MCF 10A (cell line): Measurements from ENCODE around the gene ZFP36. TPM values are rescaled to one million over a fixed set of nuclear protein-coding genes. Genes with fewer than 3 reads are reported as not detected.

Experiments
- BruUV-seq: library from RNA; stranded (reverse); fragments of 400-500 nt; replicated peaks from 2 replicates; lab custom pipeline; 2021; lab: Mats Ljungman, UMichigan
- CTCF ChIA-PET: fragments of 300-600 bp; sonication (Branson Sonifier 250); formaldehyde crosslinking; extraction: SDS; loops from one replicate; lab custom pipeline; 2021; ENCODE audit warnings: antibody characterized with exemption, inconsistent platforms; lab: Yijun Ruan, JAX
- POLR2A ChIA-PET: fragments of 300-600, 350-650 bp; sonication (Branson Sonifier 250); formaldehyde crosslinking; extraction: SDS; loops from one replicate; lab custom pipeline; 2020; ENCODE audit warnings: antibody characterized with exemption, inconsistent platforms; lab: Yijun Ruan, JAX
- DNase-seq: peaks from one replicate; pipeline ENCODE4 v3.0.0-alpha.2; 2018; ENCODE audit not compliant: unreplicated experiment
- H3K27ac Mint-ChIP-seq: one replicate; pipeline ENCODE4 v1.8.0; 2022; ENCODE audit warnings: mild to moderate bottlenecking, low read depth, mixed read lengths; ENCODE audit not compliant: unreplicated experiment
- H3K27me3 Mint-ChIP-seq: one replicate; pipeline ENCODE4 v1.8.0; 2022; ENCODE audit warnings: mixed read lengths; ENCODE audit not compliant: insufficient read depth, unreplicated experiment
- H3K36me3 Mint-ChIP-seq: one replicate; pipeline ENCODE4 v1.8.0; 2022; ENCODE audit warnings: mild to moderate bottlenecking, moderate library complexity, mixed read lengths; ENCODE audit not compliant: insufficient read depth, unreplicated experiment
- H3K4me1 Mint-ChIP-seq: one replicate; pipeline ENCODE4 v1.8.0; 2022; ENCODE audit warnings: mixed read lengths; ENCODE audit not compliant: insufficient read depth, unreplicated experiment
- H3K4me3 Mint-ChIP-seq: one replicate; pipeline ENCODE4 v1.8.0; 2022; ENCODE audit warnings: mild to moderate bottlenecking, moderate library complexity, mixed read lengths; ENCODE audit not compliant: unreplicated experiment
- H3K9me3 Mint-ChIP-seq: one replicate; pipeline ENCODE4 v1.8.0; 2022; ENCODE audit warnings: mixed read lengths; ENCODE audit not compliant: unreplicated experiment
- intact Hi-C: fragments of 100-400 bp; cut with micrococcal nuclease; formaldehyde crosslinking; loops from 2 replicates; pipeline ENCODE4 v1.14.1; 2022
- total RNA-seq: library from RNA; stranded (reverse); gene quantifications from 2 replicates; pipeline ENCODE4 v1.2.3, GENCODE V29; 2022
- TF ChIP-seq, protein P1 (sequence below): fragments of 200-600 bp; IDR thresholded peaks from one replicate; pipeline ENCODE4 v1.8.0; 2022; ENCODE audit warnings: antibody characterized with exemption, mild to moderate bottlenecking; ENCODE audit not compliant: unreplicated experiment

Gene ZFP36
- total RNA-seq, 1 experiment from 2014 or later = 98.4 TPM

GRCh38 chr19:39362682-39363657 is 43.7 kb upstream of the ZFP36 start:
- ChIA-PET POLR2A (interaction anchor here (0.8 kb wide), 1 partner anchor 49 kb away, joined by 5 read pairs; the partner anchor contains the start of gene PLEKHG2), CTCF (interaction anchor here (0.9 kb wide), 1 partner anchor 21 kb away, joined by 3 read pairs; the partner anchor contains the start of gene SAMD4B)
- peak; percentile 8 for DNase-seq
- no TSS peak for BruUV-seq
- TF ChIP-seq, protein P1, sequence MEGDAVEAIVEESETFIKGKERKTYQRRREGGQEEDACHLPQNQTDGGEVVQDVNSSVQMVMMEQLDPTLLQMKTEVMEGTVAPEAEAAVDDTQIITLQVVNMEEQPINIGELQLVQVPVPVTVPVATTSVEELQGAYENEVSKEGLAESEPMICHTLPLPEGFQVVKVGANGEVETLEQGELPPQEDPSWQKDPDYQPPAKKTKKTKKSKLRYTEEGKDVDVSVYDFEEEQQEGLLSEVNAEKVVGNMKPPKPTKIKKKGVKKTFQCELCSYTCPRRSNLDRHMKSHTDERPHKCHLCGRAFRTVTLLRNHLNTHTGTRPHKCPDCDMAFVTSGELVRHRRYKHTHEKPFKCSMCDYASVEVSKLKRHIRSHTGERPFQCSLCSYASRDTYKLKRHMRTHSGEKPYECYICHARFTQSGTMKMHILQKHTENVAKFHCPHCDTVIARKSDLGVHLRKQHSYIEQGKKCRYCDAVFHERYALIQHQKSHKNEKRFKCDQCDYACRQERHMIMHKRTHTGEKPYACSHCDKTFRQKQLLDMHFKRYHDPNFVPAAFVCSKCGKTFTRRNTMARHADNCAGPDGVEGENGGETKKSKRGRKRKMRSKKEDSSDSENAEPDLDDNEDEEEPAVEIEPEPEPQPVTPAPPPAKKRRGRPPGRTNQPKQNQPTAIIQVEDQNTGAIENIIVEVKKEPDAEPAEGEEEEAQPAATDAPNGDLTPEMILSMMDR = no peak
- H3K4me3 Mint-ChIP-seq = no peak overlapping the region
- H3K9me3 Mint-ChIP-seq = no peaks in the 10 kb centered on the region
- intact Hi-C loops = no loop called here
- H3K27ac Mint-ChIP-seq = peak overlapping the region; percentile 61
- H3K4me1 Mint-ChIP-seq = peaks cover 10% of the 10 kb centered on the region
- peaks cover 54% of the 10 kb centered on the region for H3K36me3 Mint-ChIP-seq
- H3K27me3 Mint-ChIP-seq = no peaks in the 10 kb centered on the region

DNA sequence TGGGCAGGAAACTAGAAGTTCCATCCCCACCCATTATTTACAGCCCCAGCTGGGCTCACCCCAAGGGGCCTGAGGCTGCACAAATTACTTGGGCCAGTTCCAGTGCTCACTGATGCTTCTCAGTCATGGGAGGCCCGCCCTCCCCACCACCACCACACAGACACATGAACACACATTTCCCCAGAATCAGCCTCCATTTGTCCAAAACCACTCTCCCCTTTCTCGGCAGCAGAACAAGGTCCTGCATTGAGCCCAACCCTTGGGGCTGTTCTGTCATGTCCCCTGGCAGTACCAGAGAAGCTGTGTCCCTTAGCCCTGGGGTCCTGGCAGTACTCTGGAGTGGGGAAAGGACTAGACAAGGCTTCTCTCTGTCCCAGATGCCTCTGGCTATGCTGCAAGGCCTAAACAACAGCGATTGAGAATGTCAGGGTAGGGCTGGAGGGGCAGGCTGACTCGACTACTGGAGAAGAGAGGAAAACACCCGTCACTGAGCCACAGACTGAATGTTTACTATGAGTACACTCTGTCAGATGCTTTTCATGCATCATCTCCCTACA is 42.7 kb upstream of the ZFP36 start:
- CTCF ChIA-PET = interaction anchor here (3.4 kb wide), 1 partner anchor 14 kb away, joined by 12 read pairs; no protein-coding TSS in a partner anchor
- Mint-ChIP-seq H3K4me3 (no peak overlapping the region), H3K9me3 (no peaks in the 10 kb centered on the region)

GRCh38 chr19:39365531-39365930 is 41.1 kb upstream of the ZFP36 start:
- no peak overlapping the region for H3K27ac Mint-ChIP-seq
- TF ChIP-seq, protein P1 = no peak
- BruUV-seq = no TSS peak
- H3K4me3 Mint-ChIP-seq = no peak overlapping the region
- DNase-seq = no peak
- intact Hi-C loops = no loop called here
- ChIA-PET POLR2A (no interaction called here), CTCF (interaction anchor here (0.9 to 3.4 kb wide), 2 partner anchors 15 to 38 kb away, joined by 3 to 12 read pairs; no protein-coding TSS in a partner anchor)
- H3K4me1 Mint-ChIP-seq = peaks cover 10% of the 10 kb centered on the region
- H3K36me3 Mint-ChIP-seq = peaks cover 55% of the 10 kb centered on the region
- no peaks in the 10 kb centered on the region for H3K9me3 Mint-ChIP-seq
- H3K27me3 Mint-ChIP-seq = no peaks in the 10 kb centered on the region

More for the DNA sequence above, 42.7 kb upstream of the ZFP36 start:
- BruUV-seq = no TSS peak
- POLR2A ChIA-PET = interaction anchor here (1.3 kb wide), 1 partner anchor 8 kb away, joined by 4 read pairs; no protein-coding TSS in a partner anchor
- Mint-ChIP-seq H3K27ac (no peak overlapping the region), H3K36me3 (peaks cover 55% of the 10 kb centered on the region), H3K4me1 (peaks cover 10% of the 10 kb centered on the region), H3K27me3 (no peaks in the 10 kb centered on the region)
- TF ChIP-seq, protein P1 = no peak
- DNase-seq = no peak
- intact Hi-C loops = no loop called here

DNA sequence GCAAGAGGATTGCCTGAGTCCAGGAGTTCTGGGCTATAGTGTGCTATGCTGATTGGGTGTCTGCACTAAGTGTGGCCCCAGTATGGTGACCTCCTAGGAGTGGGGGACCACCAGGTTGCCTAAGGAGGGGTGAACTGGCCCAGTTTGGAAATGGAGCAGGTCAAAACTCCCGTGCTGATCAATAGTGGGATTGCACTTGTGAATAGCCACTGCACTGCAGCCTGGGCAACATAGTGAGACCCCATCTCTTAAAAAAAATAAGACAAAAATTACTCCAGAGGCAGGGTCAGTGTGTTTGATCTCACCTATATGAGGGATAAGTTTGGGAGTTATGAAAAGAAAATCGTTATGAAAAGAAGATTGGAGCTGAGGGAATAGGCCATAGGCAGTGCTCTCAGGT is 37.4 kb upstream of the ZFP36 start:
- Mint-ChIP-seq H3K36me3 (peaks cover 56% of the 10 kb centered on the region), H3K9me3 (no peaks in the 10 kb centered on the region), H3K27me3 (no peaks in the 10 kb centered on the region), H3K27ac (no peak overlapping the region), H3K4me1 (no peaks in the 10 kb centered on the region), H3K4me3 (no peak overlapping the region)
- no TSS peak for BruUV-seq
- CTCF ChIA-PET = interaction anchor here (0.6 to 1.1 kb wide), 2 partner anchors 15 to 1652 kb away, joined by 3 to 4 read pairs; no protein-coding TSS in a partner anchor
- POLR2A ChIA-PET = no interaction called here
- DNase-seq = no peak
- intact Hi-C loops = no loop called here
- TF ChIP-seq, protein P1 = no peak
